GM18951 (cell line): ENCODE results near the gene TMEM178B.

Source experiments
- POLR2A ChIP-seq: IDR thresholded peaks from 4 replicates; pipeline ENCODE4 v1.6.1; 2011; ENCODE audit warnings: mild to moderate bottlenecking; ENCODE audit not compliant: insufficient read length, insufficient read depth; ENCODE audit errors: extremely low read depth
- in situ Hi-C: fragments of 300-500 bp; cut with MboI; formaldehyde crosslinking; loops from one replicate; pipeline ENCODE4 v1.12.0; 2022; ENCODE audit warnings: low sequenced_read_pairs, mixed read lengths, inconsistent platforms; ENCODE audit not compliant: unreplicated experiment

The TMEM178B gene

DNA sequence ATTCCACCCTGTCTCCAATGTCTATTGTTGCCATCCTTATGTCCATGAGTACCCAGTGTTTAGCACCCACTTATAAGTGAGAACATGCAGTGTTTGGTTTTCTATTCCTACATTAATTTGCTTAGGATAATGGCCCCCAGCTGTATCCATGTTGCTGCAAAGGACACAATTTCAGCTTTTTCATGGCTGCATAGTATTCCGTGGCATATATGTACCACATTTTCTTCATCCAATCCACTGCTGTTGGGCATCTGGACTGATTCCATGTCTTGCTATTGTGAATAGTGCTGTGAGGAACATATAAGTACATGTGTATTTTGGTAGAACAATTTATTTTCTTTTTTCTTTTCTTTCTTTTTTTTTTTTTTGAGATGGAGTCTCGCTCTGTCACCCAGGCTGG is 68.2 kb downstream of the TMEM178B start:
- no peak for TF ChIP-seq POLR2A
- in situ Hi-C loops, result no loop called here

GRCh38 chr7:141144921-141145629 is 71.2 kb downstream of the TMEM178B start:
- in situ Hi-C loops, result no loop called here

GRCh38 chr7:141145630-141145982 is 71.7 kb downstream of the TMEM178B start:
- in situ Hi-C loops, result no loop called here
- no peak for TF ChIP-seq POLR2A

More at GRCh38 chr7:141144921-141145629, 71.2 kb downstream of the TMEM178B start:
- no peak for TF ChIP-seq POLR2A

- TF ChIP-seq POLR2A, result no peak
Observed at GRCh38 chr7:141147482-141147881, 73.6 kb downstream of the TMEM178B start.

DNA sequence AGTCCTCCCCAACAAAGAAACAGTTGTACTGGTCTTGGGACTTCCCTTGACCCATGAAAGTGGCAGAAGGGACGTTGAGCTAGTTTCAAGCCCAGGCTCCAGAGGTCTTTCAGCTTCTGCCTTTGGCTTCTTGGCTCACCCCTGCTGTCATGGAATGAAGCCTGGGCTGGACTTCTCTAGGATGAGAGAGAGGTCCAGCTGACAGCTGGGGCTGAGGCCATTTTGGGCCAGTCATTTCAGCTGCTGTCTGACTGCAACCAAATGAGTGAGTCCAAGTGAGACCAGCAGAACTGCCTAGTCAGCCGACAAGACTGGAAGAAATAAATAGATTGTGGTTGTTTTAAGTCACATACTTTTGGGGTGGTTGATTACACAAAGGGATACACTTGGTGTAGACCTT is 76.6 kb downstream of the TMEM178B start:
- no peak for TF ChIP-seq POLR2A
- in situ Hi-C loops, result no loop called here

More at GRCh38 chr7:141147482-141147881, 73.6 kb downstream of the TMEM178B start:
- in situ Hi-C loops, result no loop called here

DNA sequence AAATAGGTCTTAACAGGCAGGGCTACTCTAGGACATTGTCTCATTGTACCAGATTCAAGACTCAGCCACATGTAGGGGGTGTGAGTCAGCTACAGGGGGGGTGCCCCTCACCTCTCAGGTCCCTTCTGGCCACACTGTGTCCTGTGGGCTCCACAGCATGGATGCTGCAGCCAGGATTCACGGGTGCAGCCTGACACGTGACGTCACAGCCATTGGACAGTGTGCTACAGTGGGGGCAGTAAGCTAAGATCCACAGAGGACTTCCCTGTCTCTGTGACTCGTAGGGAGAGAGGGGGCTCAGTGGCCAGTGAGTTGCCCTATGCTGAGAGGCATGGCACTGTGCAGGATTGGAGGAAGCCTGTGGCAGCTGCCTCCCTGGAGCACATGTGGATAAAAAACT is 77.9 kb downstream of the TMEM178B start:
- in situ Hi-C loops, result no loop called here
- TF ChIP-seq POLR2A, result no peak

- in situ Hi-C loops, result no loop called here
- TF ChIP-seq POLR2A, result no peak
Observed at GRCh38 chr7:141153231-141153630, 79.4 kb downstream of the TMEM178B start.

DNA sequence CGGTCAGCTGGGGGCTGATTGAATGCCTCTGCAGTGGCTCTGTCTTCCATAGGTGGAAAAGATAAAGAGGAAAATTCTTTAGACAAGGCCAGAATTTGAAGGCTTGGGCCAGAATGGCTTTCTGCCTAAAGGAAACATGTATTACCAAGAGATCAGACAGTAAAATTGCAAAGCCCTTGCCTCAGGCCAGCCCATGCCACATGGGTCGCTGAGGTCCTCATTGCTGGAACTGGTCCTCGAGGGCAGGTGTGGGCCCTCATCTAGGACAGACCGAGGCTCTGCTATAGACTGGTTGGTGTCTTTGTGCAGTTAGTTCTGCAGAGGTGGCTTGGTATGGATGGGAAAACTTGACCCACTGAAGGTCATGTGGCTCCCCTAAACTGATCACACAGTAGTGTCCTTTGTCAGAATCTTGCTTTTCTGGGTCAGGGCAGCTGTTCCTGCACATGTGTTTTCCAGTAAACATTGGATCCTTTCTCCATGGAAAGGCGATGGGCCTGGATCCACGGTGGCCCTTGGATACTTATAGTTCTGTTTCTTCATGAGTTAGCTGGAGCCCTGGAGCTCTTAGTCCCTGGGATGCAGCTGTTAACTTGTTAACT is 80.4 kb downstream of the TMEM178B start:
- in situ Hi-C loops, result no loop called here
- no peak for TF ChIP-seq POLR2A

- TF ChIP-seq POLR2A, result no peak
- in situ Hi-C loops, result no loop called here
Observed at GRCh38 chr7:141156407-141156806, 82.5 kb downstream of the TMEM178B start.

GRCh38 chr7:141157138-141157765 is 83.4 kb downstream of the TMEM178B start:
- TF ChIP-seq POLR2A, result no peak

DNA sequence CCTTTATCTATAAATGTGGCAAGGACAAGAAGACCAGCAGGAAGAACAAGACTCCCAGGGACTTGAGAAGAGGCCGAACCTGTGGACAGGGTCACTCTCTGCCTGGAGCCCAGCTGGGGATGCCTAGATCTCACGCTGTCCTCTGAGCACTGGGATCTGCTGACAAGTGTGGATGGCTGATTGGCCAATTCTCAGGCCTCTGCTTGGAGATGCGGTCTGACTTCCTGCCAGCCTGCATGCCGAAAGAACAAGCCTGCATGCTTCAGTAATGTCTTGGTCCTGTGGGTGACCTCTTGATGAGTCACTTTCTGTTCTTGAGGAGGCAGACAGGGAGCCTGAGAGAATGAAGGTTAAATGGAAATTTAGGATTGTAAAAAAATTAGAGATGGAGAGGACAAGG is 84.7 kb downstream of the TMEM178B start:
- TF ChIP-seq POLR2A, result no peak
- in situ Hi-C loops, result no loop called here

More at GRCh38 chr7:141157138-141157765, 83.4 kb downstream of the TMEM178B start:
- in situ Hi-C loops, result no loop called here

DNA sequence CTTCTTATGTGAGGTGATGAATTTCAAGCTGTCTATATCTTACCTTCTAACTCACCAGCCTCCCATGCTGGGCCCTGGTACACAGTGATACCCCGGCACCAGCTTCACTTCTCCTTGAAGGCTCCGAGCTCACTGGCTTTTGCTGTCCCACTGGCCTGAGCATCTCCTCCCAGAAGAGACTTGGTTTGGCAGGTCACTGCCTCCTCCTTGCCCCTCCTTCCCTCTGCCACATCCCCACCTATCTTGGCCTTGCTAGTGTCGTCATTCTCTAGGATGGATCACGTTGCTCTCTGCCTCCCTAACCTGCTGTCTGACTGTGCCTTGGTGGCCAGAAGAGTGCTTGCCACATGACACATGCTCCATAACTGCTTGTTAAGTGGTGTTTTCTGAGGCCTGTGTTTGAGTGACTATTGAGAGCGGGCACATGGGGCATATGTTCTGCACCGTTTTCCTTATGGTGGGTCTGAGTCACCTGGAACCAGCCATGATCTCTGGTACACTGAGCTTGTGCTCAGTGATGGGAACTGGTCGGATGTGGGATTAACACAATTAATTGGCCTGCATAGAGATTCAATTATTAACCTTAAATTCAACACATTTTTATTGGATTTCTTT is 86.5 kb downstream of the TMEM178B start:
- no peak for TF ChIP-seq POLR2A
- in situ Hi-C loops, result no loop called here
